KMS-11 (cell line): ENCODE data around the gene GGN.

Experiments
- H2AFZ ChIP-seq: fragments of 200-600 bp; sonication (generic); 2 replicates; pipeline ENCODE4 v1.6.1; 2016; ENCODE audit warnings: antibody characterized with exemption, mixed run types, low read depth
- H3K27ac ChIP-seq: fragments of 200-600 bp; sonication (generic); 2 replicates; pipeline ENCODE4 v1.6.1; 2016; ENCODE audit warnings: mild to moderate bottlenecking, mixed run types
- H3K27me3 ChIP-seq: fragments of 200-600 bp; sonication (generic); 2 replicates; pipeline ENCODE4 v1.6.1; 2017; ENCODE audit warnings: mild to moderate bottlenecking, low read depth, mixed run types, moderate library complexity; ENCODE audit not compliant: insufficient read depth
- H3K36me3 ChIP-seq: fragments of 200-600 bp; sonication (generic); 2 replicates; pipeline ENCODE4 v1.6.1; 2017; ENCODE audit warnings: mild to moderate bottlenecking, mixed run types; ENCODE audit not compliant: insufficient read depth
- H3K4me1 ChIP-seq: fragments of 200-600 bp; sonication (generic); 2 replicates; pipeline ENCODE4 v1.6.1; 2016; ENCODE audit warnings: mild to moderate bottlenecking, low read depth, mixed run types; ENCODE audit not compliant: poor library complexity, severe bottlenecking
- H3K4me2 ChIP-seq: fragments of 200-600 bp; sonication (generic); 2 replicates; pipeline ENCODE4 v1.7.0; 2016; ENCODE audit warnings: mild to moderate bottlenecking, mixed run types
- H3K4me3 ChIP-seq: fragments of 200-600 bp; sonication (generic); IDR thresholded peaks from 2 replicates; pipeline ENCODE4 v1.6.1; 2017; ENCODE audit warnings: low read depth, low read length, mixed read lengths; ENCODE audit not compliant: insufficient read depth
- H3K79me2 ChIP-seq: fragments of 200-600 bp; sonication (generic); 2 replicates; pipeline ENCODE4 v1.6.1; 2016; ENCODE audit warnings: low read depth, mixed run types; ENCODE audit not compliant: insufficient read depth
- H3K9ac ChIP-seq: fragments of 200-600 bp; sonication (generic); 2 replicates; pipeline ENCODE4 v1.6.1; 2016; ENCODE audit warnings: mild to moderate bottlenecking, mixed run types
- H4K20me1 ChIP-seq: fragments of 200-600 bp; sonication (generic); 2 replicates; pipeline ENCODE4 v1.6.1; 2016; ENCODE audit warnings: mild to moderate bottlenecking, mixed run types; ENCODE audit not compliant: insufficient read depth
- TF ChIP-seq, protein P1 (sequence below): fragments of 200-600 bp; sonication (generic); conservative IDR thresholded peaks from 2 replicates; pipeline ENCODE4 v1.6.1; 2017; ENCODE audit warnings: low read depth, mild to moderate bottlenecking, antibody characterized with exemption, low read length, moderate library complexity, mixed read lengths

GGN gene

DNA sequence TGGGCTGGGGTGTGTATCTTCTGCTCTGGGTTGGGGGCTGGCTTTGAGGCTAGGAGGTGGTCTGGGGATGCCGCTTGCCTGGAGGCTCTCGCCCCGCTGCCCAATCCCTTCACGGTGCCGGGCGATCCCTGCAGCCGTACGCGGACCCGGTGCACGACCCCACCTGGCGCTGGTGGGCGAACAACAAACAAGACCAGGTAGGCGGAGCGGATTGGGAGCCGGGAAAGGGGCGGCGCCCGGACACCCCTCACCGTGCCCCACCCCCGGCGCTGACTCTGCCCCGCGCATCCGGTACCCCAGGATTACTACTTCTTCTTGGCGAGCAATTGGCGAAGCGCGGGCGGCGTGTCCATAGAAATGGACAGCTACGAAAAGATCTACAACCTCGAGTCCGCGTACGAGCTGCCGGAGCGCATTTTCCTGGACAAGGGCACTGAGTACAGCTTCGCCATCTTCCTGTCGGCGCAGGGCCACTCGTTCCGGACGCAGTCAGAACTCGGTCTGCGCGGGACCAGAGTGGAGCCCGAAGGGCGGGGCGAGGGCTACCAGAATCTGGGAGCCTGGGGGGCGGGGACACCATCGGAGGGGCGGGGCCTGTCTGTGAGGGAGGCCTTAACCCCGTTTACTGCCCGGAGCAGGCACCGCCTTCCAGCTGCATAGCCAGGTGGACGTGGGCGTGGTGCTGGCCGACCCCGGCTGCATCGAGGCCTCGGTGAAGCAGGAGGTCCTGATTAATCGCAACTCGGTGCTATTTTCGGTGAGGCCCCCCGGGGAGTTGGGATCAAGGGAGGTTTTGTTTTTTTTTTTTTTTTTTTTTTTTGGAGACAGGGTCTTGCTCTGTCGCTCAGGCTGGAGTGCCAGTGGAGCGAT lies 25.5 kb downstream of the GGN start:
- H4K20me1 ChIP-seq, result no peaks in the 10 kb centered on the region
- TF ChIP-seq, protein P1, sequence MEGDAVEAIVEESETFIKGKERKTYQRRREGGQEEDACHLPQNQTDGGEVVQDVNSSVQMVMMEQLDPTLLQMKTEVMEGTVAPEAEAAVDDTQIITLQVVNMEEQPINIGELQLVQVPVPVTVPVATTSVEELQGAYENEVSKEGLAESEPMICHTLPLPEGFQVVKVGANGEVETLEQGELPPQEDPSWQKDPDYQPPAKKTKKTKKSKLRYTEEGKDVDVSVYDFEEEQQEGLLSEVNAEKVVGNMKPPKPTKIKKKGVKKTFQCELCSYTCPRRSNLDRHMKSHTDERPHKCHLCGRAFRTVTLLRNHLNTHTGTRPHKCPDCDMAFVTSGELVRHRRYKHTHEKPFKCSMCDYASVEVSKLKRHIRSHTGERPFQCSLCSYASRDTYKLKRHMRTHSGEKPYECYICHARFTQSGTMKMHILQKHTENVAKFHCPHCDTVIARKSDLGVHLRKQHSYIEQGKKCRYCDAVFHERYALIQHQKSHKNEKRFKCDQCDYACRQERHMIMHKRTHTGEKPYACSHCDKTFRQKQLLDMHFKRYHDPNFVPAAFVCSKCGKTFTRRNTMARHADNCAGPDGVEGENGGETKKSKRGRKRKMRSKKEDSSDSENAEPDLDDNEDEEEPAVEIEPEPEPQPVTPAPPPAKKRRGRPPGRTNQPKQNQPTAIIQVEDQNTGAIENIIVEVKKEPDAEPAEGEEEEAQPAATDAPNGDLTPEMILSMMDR, result no peak
- H2AFZ ChIP-seq, result no peak overlapping the region
- peaks cover 28% of the 10 kb centered on the region for H3K27me3 ChIP-seq
- H3K4me1 ChIP-seq, result no peaks in the 10 kb centered on the region
- no peak overlapping the region for H3K4me2 ChIP-seq
- no peak overlapping the region for H3K9ac ChIP-seq
- H3K4me3 ChIP-seq, result no peak overlapping the region
- no peak overlapping the region for H3K27ac ChIP-seq
- H3K79me2 ChIP-seq, result no peaks in the 10 kb centered on the region
- no peaks in the 10 kb centered on the region for H3K36me3 ChIP-seq

DNA sequence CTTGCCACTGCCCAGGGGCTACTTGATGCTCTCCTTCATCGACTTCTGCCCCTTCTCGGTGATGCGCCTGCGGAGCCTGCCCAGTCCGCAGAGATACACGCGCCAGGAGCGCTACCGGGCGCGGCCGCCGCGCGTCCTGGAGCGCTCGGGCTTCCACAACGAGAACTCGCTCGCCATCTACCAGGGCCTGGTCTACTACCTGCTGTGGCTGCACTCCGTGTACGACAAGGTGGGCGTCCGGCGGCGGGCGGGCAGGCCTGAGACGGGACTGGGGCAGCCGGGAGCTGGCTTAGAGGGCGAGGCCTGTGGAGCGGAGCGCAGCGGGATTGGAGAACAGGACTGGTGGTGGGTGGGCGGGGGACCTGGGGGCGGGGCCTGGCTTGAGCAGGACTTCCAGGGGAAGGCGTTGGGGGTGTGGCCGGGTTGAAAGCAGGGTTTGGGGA lies 26.2 kb downstream of the GGN start:
- Histone ChIP-seq H4K20me1 (no peaks in the 10 kb centered on the region), H3K79me2 (no peaks in the 10 kb centered on the region), H3K27ac (no peak overlapping the region), H3K4me3 (no peak overlapping the region), H3K27me3 (peaks cover 24% of the 10 kb centered on the region), H2AFZ (no peak overlapping the region), H3K9ac (no peak overlapping the region), H3K36me3 (no peaks in the 10 kb centered on the region), H3K4me2 (no peak overlapping the region), H3K4me1 (no peaks in the 10 kb centered on the region)
- TF ChIP-seq, protein P1, result no peak

DNA sequence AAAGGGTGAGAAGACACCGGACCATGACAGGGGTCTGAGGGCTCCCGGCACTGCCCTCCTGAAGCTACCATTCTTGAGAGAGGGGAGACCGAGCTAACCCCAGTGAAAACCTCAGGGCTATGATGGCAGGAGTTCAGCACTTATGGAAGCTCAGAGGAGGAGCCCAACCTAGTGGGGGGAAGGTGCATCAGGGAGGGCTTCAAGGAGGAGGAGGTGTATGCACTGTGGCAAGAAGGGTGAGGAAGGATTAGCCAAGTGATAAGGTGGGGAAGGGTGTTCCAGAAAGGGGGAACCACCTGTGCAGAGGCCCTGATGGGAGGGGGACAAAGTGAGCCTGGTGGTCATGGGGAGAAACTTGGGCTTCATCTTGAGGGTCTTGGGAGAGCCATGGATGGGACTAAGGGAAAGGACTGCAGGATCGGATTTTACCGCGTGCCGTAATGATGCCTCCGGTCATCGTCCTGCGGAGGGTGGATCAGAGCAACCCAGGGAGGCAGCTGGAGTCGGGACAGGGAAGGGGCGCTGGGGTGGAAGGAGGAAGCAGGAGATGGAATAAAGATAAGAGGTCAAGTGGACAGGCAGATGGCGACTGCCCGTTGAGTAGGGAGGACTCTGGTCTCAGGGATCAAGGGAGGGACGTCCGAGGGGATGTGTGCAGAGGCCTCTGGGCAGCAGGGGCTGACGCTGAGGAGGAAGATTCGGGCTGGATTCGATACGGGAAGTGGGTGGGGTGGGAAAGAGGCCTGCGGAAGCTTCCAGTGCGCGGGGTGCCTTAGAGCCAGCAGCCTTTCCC lies 26.8 kb downstream of the GGN start:
- Histone ChIP-seq H3K27me3 (peaks cover 19% of the 10 kb centered on the region), H3K4me3 (no peak overlapping the region), H3K4me1 (no peaks in the 10 kb centered on the region), H3K4me2 (no peak overlapping the region), H3K9ac (no peak overlapping the region), H3K79me2 (no peaks in the 10 kb centered on the region), H2AFZ (no peak overlapping the region), H4K20me1 (no peaks in the 10 kb centered on the region), H3K36me3 (no peaks in the 10 kb centered on the region), H3K27ac (no peak overlapping the region)
- TF ChIP-seq, protein P1, result no peak

DNA sequence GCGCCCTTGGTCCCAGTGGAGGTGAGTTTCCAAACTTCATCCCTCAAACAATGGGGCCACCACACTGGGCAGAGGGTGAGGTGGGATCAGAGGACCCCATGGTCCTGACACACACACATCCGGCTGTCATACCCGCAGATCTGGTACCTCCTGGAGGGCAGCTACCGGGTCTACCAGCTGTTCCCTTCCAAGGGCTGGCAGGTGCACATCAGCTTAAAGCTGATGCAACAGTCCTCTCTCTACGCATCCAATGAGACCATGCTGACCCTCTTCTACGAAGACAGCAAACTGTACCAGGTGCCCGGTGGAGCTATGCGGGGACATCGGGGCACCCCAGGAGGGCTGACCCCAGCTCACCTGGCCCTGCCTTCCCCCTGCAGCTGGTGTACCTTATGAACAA lies 27.5 kb downstream of the GGN start:
- H3K79me2 ChIP-seq, result no peaks in the 10 kb centered on the region
- H3K27me3 ChIP-seq, result peaks cover 13% of the 10 kb centered on the region
- H2AFZ ChIP-seq, result no peak overlapping the region
- no peak overlapping the region for H3K9ac ChIP-seq
- no peaks in the 10 kb centered on the region for H3K4me1 ChIP-seq
- H4K20me1 ChIP-seq, result no peaks in the 10 kb centered on the region
- TF ChIP-seq, protein P1, result no peak
- no peak overlapping the region for H3K4me2 ChIP-seq
- H3K27ac ChIP-seq, result no peak overlapping the region
- H3K36me3 ChIP-seq, result no peaks in the 10 kb centered on the region
- H3K4me3 ChIP-seq, result no peak overlapping the region
